Adrenal gland (tissue), 12 donors: ENCODE data around the gene SEC14L3. TPM values are rescaled to one million over a fixed set of nuclear protein-coding genes. Genes with fewer than 3 reads are reported as not detected.

ENCODE experiments used
- DNase-seq, 7 donors: peaks; one replicate each; pipeline ENCODE4 v3.0.0-alpha.2; 2019 to 2020
- H3K27ac ChIP-seq, 5 donors: fragments of 200-600 bp; sonication (generic) in 4 of 5; 1 replicate in 3 of 5; 2 replicates in 2 of 5; pipeline versions ENCODE4 v1.5.1 to v1.8.0; 2016 to 2020; ENCODE audit warnings: mild to moderate bottlenecking in 1 of 5
- H3K27me3 ChIP-seq: fragments of 200-600 bp; 2 replicates; pipeline ENCODE4 v1.8.0; 2021
- H3K36me3 ChIP-seq, 2 donors: fragments of 200-600 bp; replicated peaks in 1 of 2; 1 replicate in 1 of 2; 2 replicates in 1 of 2; pipeline versions ENCODE4 v1.5.1 to v1.8.0; 2018 to 2022
- H3K4me1 ChIP-seq, 2 donors: fragments of 200-600 bp; replicated peaks in 1 of 2; 1 replicate in 1 of 2; 2 replicates in 1 of 2; pipeline versions ENCODE4 v1.5.1 to v1.8.0; 2018 to 2021
- H3K4me3 ChIP-seq, 4 donors: fragments of 200-600 bp; sonication (generic) in 3 of 4; one replicate each; pipeline ENCODE4 v1.5.1; 2016 to 2018
- H3K9me3 ChIP-seq, 3 donors: fragments of 200-600 bp; sonication (generic) in 1 of 3; replicated peaks in 1 of 3; 1 replicate in 2 of 3; 2 replicates in 1 of 3; pipeline versions ENCODE4 v1.5.1 to v1.8.0; 2016 to 2021
- POLR2A ChIP-seq, 2 donors: fragments of 450-650 bp; IDR thresholded peaks; one replicate each; pipeline ENCODE4 v1.6.1; 2017; ENCODE audit warnings: antibody characterized with exemption in 2 of 2, mild to moderate bottlenecking in 2 of 2, moderate library complexity in 1 of 2
- WGBS, 4 donors: extraction: QIAGEN DNeasy Blood & Tissue Kit in 2 of 4; methylation state at CpG; one replicate each; pipeline versions ENCODE4 v1.1.5 to v1.1.7; 2013 to 2017; 5-methylcytosine and 5-hydroxymethylcytosine counted together
- intact Hi-C, 2 donors: fragments of 100-400 bp; cut with DNase I; formaldehyde crosslinking; loops; one replicate each; pipeline versions ENCODE4 v1.14.1 to v1.15.0; 2022 to 2023
- polyA plus RNA-seq, 3 donors: library from polyadenylated mRNA; stranded (reverse); fragments of 200-250 nt in 2 of 3; fragments of 350-450 nt in 1 of 3; fragmentation: Illumina TruSeq in 1 of 3; extraction: RNeasy Lipid Tissue Mini Kit (QIAGEN cat#74804) in 1 of 3; gene quantifications; one replicate each; pipeline ENCODE4 v1.2.3, GENCODE V29; 2013 to 2014
- total RNA-seq, 9 donors: library from RNA; depleted of rRNA in 4 of 9; stranded (reverse); fragments of >200 nt in 4 of 9; fragments of 120-200 nt in 1 of 9; fragmentation: NEBNext Ultra II Directional in 1 of 9; extraction: Animal tissue kit (Norgen Biotek cat#: 25700) in 1 of 9; gene quantifications; one replicate each; pipeline versions ENCODE4 v1.1.0 to v1.2.4, GENCODE V29; 2013 to 2023
- TF ChIP-seq, protein P1 (sequence below), 6 experiments: fragments of 450-650 bp in 4 of 6; fragments of 200-600 bp in 2 of 6; sonication (generic) in 1 of 6; IDR thresholded peaks; 1 replicate in 5 of 6; 2 replicates in 1 of 6; pipeline versions ENCODE4 v1.5.1 to v1.8.0; 2016 to 2021; ENCODE audit warnings: antibody characterized with exemption in 6 of 6, mild to moderate bottlenecking in 2 of 6, moderate library complexity in 1 of 6
- donor health status: healthy with polysubstance abuse.
- donor health status: Bipolar disorder and iron deficiency.
- donor health status: DM: yes; HTN: yes; CAD: no.
- donor health status: DM: no; HTN: no; CAD: no.
- donor health status: DM: no; HTN: no; CAD: no.
- donor health status: DM: yes; HTN: yes; CAD: no.

The SEC14L3 gene
- total and polyA plus RNA-seq, 12 donors, result 0.27 TPM; not detected in 11

GRCh38 chr22:30425616-30426387, 46.0 kb downstream of the SEC14L3 start, which contains the start of gene MTFP1:
TSS of gene MTFP1 (plus strand) at chr22:30425768. CDS start at chr22:30425880, 112 bp downstream.
- Histone ChIP-seq H3K9me3 (no peaks in the 10 kb centered on the region), H3K4me3 (peak within 1 kb of the TSS; percentile 45 to 89 (median 51)), H3K4me1 (peaks cover 19 to 41% of the 10 kb centered on the region in 2 donors), H3K27me3 (no peaks in the 10 kb centered on the region), H3K27ac (peak within 1 kb of the TSS; percentile 48 to 99 (median 75)), H3K36me3 (no peaks in the 10 kb centered on the region)
- TF ChIP-seq, protein P1, sequence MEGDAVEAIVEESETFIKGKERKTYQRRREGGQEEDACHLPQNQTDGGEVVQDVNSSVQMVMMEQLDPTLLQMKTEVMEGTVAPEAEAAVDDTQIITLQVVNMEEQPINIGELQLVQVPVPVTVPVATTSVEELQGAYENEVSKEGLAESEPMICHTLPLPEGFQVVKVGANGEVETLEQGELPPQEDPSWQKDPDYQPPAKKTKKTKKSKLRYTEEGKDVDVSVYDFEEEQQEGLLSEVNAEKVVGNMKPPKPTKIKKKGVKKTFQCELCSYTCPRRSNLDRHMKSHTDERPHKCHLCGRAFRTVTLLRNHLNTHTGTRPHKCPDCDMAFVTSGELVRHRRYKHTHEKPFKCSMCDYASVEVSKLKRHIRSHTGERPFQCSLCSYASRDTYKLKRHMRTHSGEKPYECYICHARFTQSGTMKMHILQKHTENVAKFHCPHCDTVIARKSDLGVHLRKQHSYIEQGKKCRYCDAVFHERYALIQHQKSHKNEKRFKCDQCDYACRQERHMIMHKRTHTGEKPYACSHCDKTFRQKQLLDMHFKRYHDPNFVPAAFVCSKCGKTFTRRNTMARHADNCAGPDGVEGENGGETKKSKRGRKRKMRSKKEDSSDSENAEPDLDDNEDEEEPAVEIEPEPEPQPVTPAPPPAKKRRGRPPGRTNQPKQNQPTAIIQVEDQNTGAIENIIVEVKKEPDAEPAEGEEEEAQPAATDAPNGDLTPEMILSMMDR (IDR thresholded peaks at IDR 0.05), result no peak
- TF ChIP-seq POLR2A (IDR thresholded peaks at IDR 0.05), result peak in 1 of 2 donors; percentile 28
- intact Hi-C loops, result no loop called here
- WGBS, 4 donors, result 1 to 6% (median 3%) methylated on average over 17 to 61 of the region's 61 CpGs
- peak; percentile 59 to 78 (median 70) for DNase-seq

- intact Hi-C loops, result no loop called here
- peaks cover 19 to 41% of the 10 kb centered on the region in 2 donors for H3K4me1 ChIP-seq
- peaks cover 0 to 2% of the 10 kb centered on the region in 2 donors for H3K36me3 ChIP-seq
- peak overlapping the region in 2 of 4 donors; percentile 52 to 54 for H3K4me3 ChIP-seq
- no peaks in the 10 kb centered on the region for H3K9me3 ChIP-seq
- WGBS, 4 donors, result 3 to 12% (median 8%) methylated on average over 8 to 9 of the region's 9 CpGs
- DNase-seq, result peak in 1 of 7 donors; percentile 33
- no peak for TF ChIP-seq POLR2A (IDR thresholded peaks at IDR 0.05)
- TF ChIP-seq, protein P1 (IDR thresholded peaks at IDR 0.05), result no peak
- H3K27me3 ChIP-seq, result no peaks in the 10 kb centered on the region
- peak overlapping the region in 4 of 5 donors; percentile 67 to 97 (median 77) for H3K27ac ChIP-seq
These were observed 46.5 kb downstream of the SEC14L3 start for GRCh38 chr22:30425327-30425615.

DNA sequence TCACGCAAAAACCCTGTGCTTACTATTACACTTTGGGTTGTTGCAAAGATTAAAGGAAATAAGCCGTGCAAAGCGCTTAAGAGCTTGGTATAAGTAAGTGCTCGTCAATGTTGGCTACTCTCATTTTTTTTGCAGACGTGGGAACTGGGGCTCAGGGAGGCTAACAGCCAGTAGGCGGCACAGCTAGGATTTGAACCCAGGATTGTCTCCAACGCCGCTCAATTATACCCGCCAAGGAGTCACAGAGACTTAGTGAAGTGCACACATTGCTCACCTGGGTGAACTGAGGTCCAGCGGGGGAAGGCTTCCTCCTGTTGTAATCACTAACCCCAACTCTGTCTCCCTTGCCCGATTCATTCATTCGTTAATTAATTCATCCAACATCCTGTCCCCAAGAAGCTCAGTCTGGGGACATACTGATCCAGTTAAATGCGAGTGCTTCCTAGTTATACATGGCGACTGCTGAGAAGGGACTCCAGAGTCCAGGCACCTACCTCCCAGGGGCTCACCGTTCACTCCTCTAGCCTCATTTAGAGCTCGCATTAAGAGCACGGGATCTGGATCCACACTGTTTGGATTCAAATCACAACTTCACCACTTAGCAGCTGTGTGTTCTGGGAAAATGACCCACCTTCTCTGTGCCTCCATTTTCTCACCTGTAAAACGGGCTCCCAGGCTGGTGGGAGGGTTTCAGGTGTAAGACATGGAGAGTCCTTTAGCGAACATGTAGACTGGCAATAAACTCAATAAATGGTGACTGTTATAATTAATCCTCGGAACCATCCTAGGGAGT, 47.1 kb downstream of the SEC14L3 start:
- Histone ChIP-seq H3K27me3 (no peaks in the 10 kb centered on the region), H3K9me3 (no peaks in the 10 kb centered on the region), H3K36me3 (peaks cover 0 to 6% of the 10 kb centered on the region in 2 donors), H3K4me1 (peaks cover 19 to 41% of the 10 kb centered on the region in 2 donors), H3K27ac (peak overlapping the region in 3 of 5 donors; percentile 96 to 99 (median 97)), H3K4me3 (peak overlapping the region in 2 of 4 donors; percentile 62 to 89)
- peak in 1 of 7 donors; percentile 61 for DNase-seq
- TF ChIP-seq, protein P1 (IDR thresholded peaks at IDR 0.05), result no peak
- no peak for TF ChIP-seq POLR2A (IDR thresholded peaks at IDR 0.05)
- intact Hi-C loops, result no loop called here
- 43 to 51% (median 50%) methylated on average over 18 to 20 of the region's 20 CpGs for WGBS, 4 donors

GRCh38 chr22:30423959-30424533, 47.8 kb downstream of the SEC14L3 start:
- no peaks in the 10 kb centered on the region for H3K27me3 ChIP-seq
- peaks cover 19 to 41% of the 10 kb centered on the region in 2 donors for H3K4me1 ChIP-seq
- H3K4me3 ChIP-seq, result peak overlapping the region in 2 of 4 donors; percentile 62 to 89
- TF ChIP-seq, protein P1 (IDR thresholded peaks at IDR 0.05), result no peak
- peak in 1 of 2 donors; percentile 72 for TF ChIP-seq POLR2A (IDR thresholded peaks at IDR 0.05)
- intact Hi-C loops, result no loop called here
- WGBS, 4 donors, result 2 to 6% (median 3%) methylated on average over 14 to 31 of the region's 31 CpGs
- H3K27ac ChIP-seq, result peak overlapping the region; percentile 85 to 99 (median 96)
- peak; percentile 97 to 100 (median 99) for DNase-seq
- peaks cover 0 to 9% of the 10 kb centered on the region in 2 donors for H3K36me3 ChIP-seq
- H3K9me3 ChIP-seq, result no peaks in the 10 kb centered on the region
